Measurements from ENCODE around the gene FOLR1. TPM values are rescaled to one million over a fixed set of nuclear protein-coding genes. Genes with fewer than 3 reads are reported as not detected.
A peak's percentile ranks its signal among the peaks of the same experiment; 100 is the strongest.

Gene FOLR1
- total RNA-seq, 1 donor from 2014 or later, result not detected

- TF ChIP-seq CTCF (IDR thresholded peaks at IDR 0.05), result no peak
- Histone ChIP-seq H3K4me1 (peaks cover 3 to 10% of the 10 kb centered on the region in 2 donors), H3K9me3 (no peaks in the 10 kb centered on the region), H3K27ac (no peak overlapping the region), H3K4me3 (no peak overlapping the region), H3K36me3 (peaks cover 69 to 83% of the 10 kb centered on the region in 2 donors), H3K27me3 (no peaks in the 10 kb centered on the region)
- intact Hi-C loops (cut with DNase I), result loop anchor here (10.0 kb wide), 2 partner anchors 775 to 1645 kb away; partner anchors contain the start of genes COA4, NADSYN1 and PAAF1
- peak in 1 of 2 donors; percentile 59 for DNase-seq (ENCODE audit: low spot score in 2 of 2)
These were observed 38.2 kb downstream of the FOLR1 start for GRCh38 chr11:72229925-72230763.

- no peak for DNase-seq (ENCODE audit: low spot score in 2 of 2)
- no peak for TF ChIP-seq CTCF (IDR thresholded peaks at IDR 0.05)
- no peak overlapping the region for H3K4me3 ChIP-seq
- intact Hi-C loops (cut with DNase I), result no loop called here
- H3K9me3 ChIP-seq, result no peaks in the 10 kb centered on the region
- peaks cover 76 to 90% of the 10 kb centered on the region in 2 donors for H3K36me3 ChIP-seq
- H3K4me1 ChIP-seq, result peaks cover 0 to 7% of the 10 kb centered on the region in 2 donors
- H3K27ac ChIP-seq, result no peak overlapping the region
- no peaks in the 10 kb centered on the region for H3K27me3 ChIP-seq
These were observed 38.9 kb downstream of the FOLR1 start for GRCh38 chr11:72230764-72231365.

GRCh38 chr11:72231396-72232259, 39.7 kb downstream of the FOLR1 start:
- intact Hi-C loops (cut with DNase I), result no loop called here
- no peak overlapping the region for H3K4me3 ChIP-seq
- H3K27me3 ChIP-seq, result no peaks in the 10 kb centered on the region
- peaks cover 78 to 93% of the 10 kb centered on the region in 2 donors for H3K36me3 ChIP-seq
- DNase-seq (ENCODE audit: low spot score in 2 of 2), result peak in 1 of 2 donors; percentile 53
- peaks cover 0 to 1% of the 10 kb centered on the region in 2 donors for H3K4me1 ChIP-seq
- no peak overlapping the region for H3K27ac ChIP-seq
- TF ChIP-seq CTCF (IDR thresholded peaks at IDR 0.05), result no peak
- H3K9me3 ChIP-seq, result no peaks in the 10 kb centered on the region

GRCh38 chr11:72232260-72233055, 40.5 kb downstream of the FOLR1 start:
- no peaks in the 10 kb centered on the region for H3K27me3 ChIP-seq
- peak in 1 of 2 donors; percentile 62 for DNase-seq (ENCODE audit: low spot score in 2 of 2)
- TF ChIP-seq CTCF (IDR thresholded peaks at IDR 0.05), result no peak
- no peak overlapping the region for H3K4me3 ChIP-seq
- no peaks in the 10 kb centered on the region for H3K9me3 ChIP-seq
- H3K4me1 ChIP-seq, result no peaks in the 10 kb centered on the region
- H3K36me3 ChIP-seq, result peaks cover 82 to 93% of the 10 kb centered on the region in 2 donors
- H3K27ac ChIP-seq, result no peak overlapping the region
- intact Hi-C loops (cut with DNase I), result no loop called here

Data from ascending aorta (tissue), 2 donors.